ENCODE results near the gene BRAT1. TPM values are rescaled to one million over a fixed set of nuclear protein-coding genes. Genes with fewer than 3 reads are reported as not detected.

Gene BRAT1
- total RNA-seq, 1 donor from 2014 or later, result 66.0 TPM

DNA sequence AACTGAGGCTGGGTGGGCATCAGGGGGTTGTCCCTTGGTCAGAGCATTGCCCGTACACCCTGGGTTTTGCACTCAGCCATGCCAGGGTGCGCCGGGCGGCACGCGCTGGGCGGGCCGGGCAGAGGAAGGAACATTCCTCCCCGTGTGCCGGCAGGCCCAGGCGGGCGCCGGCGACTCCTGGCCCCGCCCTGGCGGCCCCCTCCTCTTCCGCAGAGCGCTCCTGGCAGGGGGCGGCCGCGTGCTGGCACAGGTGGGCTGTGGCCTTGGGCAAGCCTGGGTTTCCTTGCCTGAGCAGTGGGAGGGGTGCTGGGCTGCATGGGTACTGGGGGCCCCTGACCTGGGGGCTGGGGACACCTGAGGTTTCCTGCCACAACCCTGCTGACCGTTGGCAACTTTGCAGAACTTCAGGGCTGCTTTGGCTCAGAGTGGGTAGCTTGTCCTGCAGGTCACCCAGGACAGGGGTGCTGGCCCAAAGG lies 31.8 kb downstream of the BRAT1 start:
- DNase-seq (ENCODE audit: extremely low spot score in 2 of 2), result no peak
- H3K4me1 ChIP-seq, result peaks cover 90% of the 10 kb centered on the region
- no peaks in the 10 kb centered on the region for H3K36me3 ChIP-seq
- intact Hi-C loops (cut with DNase I), result no loop called here
- H3K27ac ChIP-seq, result peak overlapping the region; percentile 73
- TF ChIP-seq, protein P1, sequence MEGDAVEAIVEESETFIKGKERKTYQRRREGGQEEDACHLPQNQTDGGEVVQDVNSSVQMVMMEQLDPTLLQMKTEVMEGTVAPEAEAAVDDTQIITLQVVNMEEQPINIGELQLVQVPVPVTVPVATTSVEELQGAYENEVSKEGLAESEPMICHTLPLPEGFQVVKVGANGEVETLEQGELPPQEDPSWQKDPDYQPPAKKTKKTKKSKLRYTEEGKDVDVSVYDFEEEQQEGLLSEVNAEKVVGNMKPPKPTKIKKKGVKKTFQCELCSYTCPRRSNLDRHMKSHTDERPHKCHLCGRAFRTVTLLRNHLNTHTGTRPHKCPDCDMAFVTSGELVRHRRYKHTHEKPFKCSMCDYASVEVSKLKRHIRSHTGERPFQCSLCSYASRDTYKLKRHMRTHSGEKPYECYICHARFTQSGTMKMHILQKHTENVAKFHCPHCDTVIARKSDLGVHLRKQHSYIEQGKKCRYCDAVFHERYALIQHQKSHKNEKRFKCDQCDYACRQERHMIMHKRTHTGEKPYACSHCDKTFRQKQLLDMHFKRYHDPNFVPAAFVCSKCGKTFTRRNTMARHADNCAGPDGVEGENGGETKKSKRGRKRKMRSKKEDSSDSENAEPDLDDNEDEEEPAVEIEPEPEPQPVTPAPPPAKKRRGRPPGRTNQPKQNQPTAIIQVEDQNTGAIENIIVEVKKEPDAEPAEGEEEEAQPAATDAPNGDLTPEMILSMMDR (IDR thresholded peaks at IDR 0.05), result no peak
- no peak for TF ChIP-seq POLR2AphosphoS5 (IDR thresholded peaks at IDR 0.05; ENCODE audit: insufficient read depth in 1 of 2, low read depth in 1 of 2)
- TF ChIP-seq POLR2A (IDR thresholded peaks at IDR 0.05), result no peak
- no peaks in the 10 kb centered on the region for H3K9me3 ChIP-seq
- H3K4me3 ChIP-seq, result peak overlapping the region; percentile 37 to 59
- no peaks in the 10 kb centered on the region for H3K27me3 ChIP-seq

DNA sequence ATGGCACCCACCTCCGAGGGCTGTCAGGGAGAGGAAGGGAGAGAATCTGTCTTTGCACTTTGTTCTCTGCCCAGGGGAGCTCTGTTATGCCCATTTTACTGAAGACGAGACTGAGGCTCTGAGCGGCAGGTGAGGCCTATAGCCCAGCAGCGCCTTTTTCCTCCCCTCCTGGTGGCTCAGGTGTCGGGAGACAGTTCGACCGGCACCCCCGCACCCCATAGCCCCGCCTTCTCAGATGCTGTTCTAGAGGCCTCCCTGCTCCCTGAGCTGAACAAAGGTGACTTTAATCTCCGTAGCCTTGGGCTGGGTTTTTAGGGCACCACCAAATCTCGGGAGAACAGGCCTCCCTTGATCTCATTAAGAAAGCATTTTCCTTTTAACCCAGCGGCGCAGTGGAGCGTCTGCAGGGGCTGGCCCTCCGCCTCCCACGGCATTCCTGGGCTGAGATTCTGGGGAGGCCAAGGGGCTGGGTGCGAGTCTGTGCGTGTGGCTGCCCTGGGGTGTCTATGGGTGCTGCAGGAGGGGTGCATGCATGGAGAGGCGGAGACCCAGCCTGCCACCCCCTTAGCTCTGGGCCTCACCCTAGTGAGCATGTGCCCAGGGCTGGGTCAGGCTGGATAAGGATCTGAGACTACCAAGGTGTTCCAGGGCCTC lies 32.4 kb downstream of the BRAT1 start:
- Histone ChIP-seq H3K9me3 (no peaks in the 10 kb centered on the region), H3K36me3 (no peaks in the 10 kb centered on the region), H3K4me3 (peak overlapping the region; percentile 59 to 81), H3K27me3 (no peaks in the 10 kb centered on the region), H3K4me1 (peaks cover 90% of the 10 kb centered on the region), H3K27ac (peak overlapping the region; percentile 73)
- intact Hi-C loops (cut with DNase I), result no loop called here
- TF ChIP-seq, protein P1 (IDR thresholded peaks at IDR 0.05), result no peak
- TF ChIP-seq POLR2A (IDR thresholded peaks at IDR 0.05), result no peak
- TF ChIP-seq POLR2AphosphoS5 (IDR thresholded peaks at IDR 0.05; ENCODE audit: insufficient read depth in 1 of 2, low read depth in 1 of 2), result no peak
- no peak for DNase-seq (ENCODE audit: extremely low spot score in 2 of 2)

DNA sequence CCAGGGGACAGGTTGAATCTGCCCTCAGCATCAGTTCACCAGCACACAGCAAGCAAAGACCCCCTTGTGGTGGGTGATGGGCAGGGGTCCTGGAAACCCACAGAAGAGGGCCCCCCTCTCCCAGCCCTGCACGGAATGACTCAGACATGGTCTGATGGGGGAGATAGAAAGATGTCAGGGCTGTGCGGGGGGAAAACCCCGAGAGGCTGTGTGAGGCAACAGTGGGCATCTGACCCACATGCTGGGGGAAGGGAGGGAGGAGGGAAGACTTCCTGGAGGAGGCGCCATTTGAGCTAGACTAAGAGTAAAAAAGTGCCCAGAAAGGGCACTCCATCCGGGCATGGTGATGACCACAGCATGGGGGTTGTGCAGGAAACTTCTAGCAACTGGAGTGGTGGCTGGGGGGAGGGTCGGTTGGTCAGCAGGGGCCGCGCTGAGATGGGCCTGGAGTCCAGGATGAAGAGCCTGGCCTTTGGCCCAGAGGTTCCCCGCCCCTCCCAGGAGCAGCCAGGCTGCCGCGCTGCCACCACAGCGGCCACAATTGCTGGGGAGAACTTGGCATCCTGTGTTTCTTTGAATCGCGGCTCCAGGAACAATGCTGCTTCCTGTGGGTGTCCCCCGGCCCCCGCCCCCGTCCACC lies 33.3 kb downstream of the BRAT1 start:
- H3K4me3 ChIP-seq, result peak overlapping the region; percentile 59 to 81
- H3K36me3 ChIP-seq, result no peaks in the 10 kb centered on the region
- peaks cover 90% of the 10 kb centered on the region for H3K4me1 ChIP-seq
- no peaks in the 10 kb centered on the region for H3K27me3 ChIP-seq
- no peak for DNase-seq (ENCODE audit: extremely low spot score in 2 of 2)
- intact Hi-C loops (cut with DNase I), result no loop called here
- H3K27ac ChIP-seq, result peak overlapping the region; percentile 73
- TF ChIP-seq POLR2AphosphoS5 (IDR thresholded peaks at IDR 0.05; ENCODE audit: insufficient read depth in 1 of 2, low read depth in 1 of 2) (peak in 1 of 2 donors; percentile 23), POLR2A (IDR thresholded peaks at IDR 0.05) (no peak)
- no peaks in the 10 kb centered on the region for H3K9me3 ChIP-seq

DNA sequence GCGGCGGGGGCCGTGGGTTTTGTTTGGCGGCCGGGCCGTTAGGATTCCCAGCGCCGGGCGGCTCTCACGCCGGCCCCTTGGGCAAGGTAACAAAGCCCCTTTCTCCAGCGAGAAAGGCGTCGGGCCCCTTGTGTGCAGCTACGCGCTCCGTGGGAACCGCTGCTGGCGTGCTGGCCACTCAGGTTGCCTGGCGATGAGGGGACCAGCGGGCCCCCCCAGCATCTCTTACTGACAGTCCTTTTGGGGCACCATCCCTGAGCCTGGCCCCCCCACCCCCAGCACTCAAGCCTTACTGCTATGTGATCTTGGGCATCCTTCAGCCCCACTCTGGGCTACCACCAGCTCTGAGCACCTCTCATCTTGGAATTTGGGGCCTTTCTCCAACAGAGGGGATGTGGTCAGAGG lies 34.0 kb downstream of the BRAT1 start:
- H3K27ac ChIP-seq, result peak overlapping the region; percentile 73
- no peaks in the 10 kb centered on the region for H3K9me3 ChIP-seq
- no peaks in the 10 kb centered on the region for H3K27me3 ChIP-seq
- intact Hi-C loops (cut with DNase I), result no loop called here
- H3K4me3 ChIP-seq, result peak overlapping the region; percentile 59 to 81
- no peak for DNase-seq (ENCODE audit: extremely low spot score in 2 of 2)
- TF ChIP-seq POLR2AphosphoS5 (IDR thresholded peaks at IDR 0.05; ENCODE audit: insufficient read depth in 1 of 2, low read depth in 1 of 2) (no peak), POLR2A (IDR thresholded peaks at IDR 0.05) (no peak)
- TF ChIP-seq, protein P1 (IDR thresholded peaks at IDR 0.05), result no peak
- no peaks in the 10 kb centered on the region for H3K36me3 ChIP-seq
- peaks cover 87% of the 10 kb centered on the region for H3K4me1 ChIP-seq

DNA sequence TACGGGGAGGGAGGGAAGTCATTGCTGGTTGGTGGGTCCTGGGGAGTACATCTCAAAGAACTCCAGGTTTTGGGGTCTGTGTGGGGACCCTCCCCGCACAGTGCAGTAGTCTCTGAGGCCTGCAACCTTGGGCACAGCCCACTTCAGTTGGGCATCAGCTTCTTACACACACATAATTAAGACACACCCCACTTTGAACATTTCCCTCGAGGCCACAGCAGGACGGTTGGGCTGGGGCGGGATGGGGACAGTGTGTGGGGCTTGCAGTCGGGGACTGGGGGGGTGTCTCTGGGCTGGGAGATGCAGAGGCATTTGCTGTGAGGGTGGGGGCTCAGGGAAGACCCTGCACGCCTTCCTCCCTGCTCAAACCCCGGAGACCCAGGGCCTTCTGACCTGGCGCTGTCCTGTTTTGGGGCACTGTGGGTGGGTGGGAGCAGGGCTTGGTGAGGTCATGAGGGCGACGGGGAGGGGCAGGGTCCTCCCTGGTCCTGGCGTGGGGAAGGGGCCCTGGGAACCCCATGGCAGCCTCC lies 34.5 kb downstream of the BRAT1 start:
- no peaks in the 10 kb centered on the region for H3K36me3 ChIP-seq
- no peaks in the 10 kb centered on the region for H3K9me3 ChIP-seq
- peak overlapping the region; percentile 59 to 81 for H3K4me3 ChIP-seq
- H3K4me1 ChIP-seq, result peaks cover 83% of the 10 kb centered on the region
- DNase-seq (ENCODE audit: extremely low spot score in 2 of 2), result no peak
- peak overlapping the region; percentile 73 for H3K27ac ChIP-seq
- TF ChIP-seq, protein P1 (IDR thresholded peaks at IDR 0.05), result no peak
- TF ChIP-seq POLR2AphosphoS5 (IDR thresholded peaks at IDR 0.05; ENCODE audit: insufficient read depth in 1 of 2, low read depth in 1 of 2), result no peak
- no peak for TF ChIP-seq POLR2A (IDR thresholded peaks at IDR 0.05)
- no peaks in the 10 kb centered on the region for H3K27me3 ChIP-seq
- intact Hi-C loops (cut with DNase I), result no loop called here

All from vagina (tissue), 2 donors.